Body of pancreas (tissue), 4 donors: ENCODE results near the gene SHISA4. TPM values are rescaled to one million over a fixed set of nuclear protein-coding genes. Genes with fewer than 3 reads are reported as not detected.

Experiments used
- ATAC-seq: fragments of 150-250 bp; one replicate; pipeline ENCODE4 v1.9.1; 2016
- DNase-seq, 4 donors: peaks; one replicate each; pipeline ENCODE4 v3.0.0-alpha.2; 2019
- H3K27ac ChIP-seq, 4 donors: fragments of 200-600 bp; sonication (generic); 1 replicate in 3 of 4; 2 replicates in 1 of 4; pipeline versions ENCODE4 v1.5.1 to v1.6.1; 2016 to 2019; ENCODE audit warnings: mild to moderate bottlenecking in 1 of 4, mixed read lengths in 1 of 4, moderate library complexity in 1 of 4
- H3K27me3 ChIP-seq, 2 donors: fragments of 200-600 bp; sonication (generic); one replicate each; pipeline ENCODE4 v1.6.0; 2016; ENCODE audit warnings: mild to moderate bottlenecking in 1 of 2
- H3K36me3 ChIP-seq, 2 donors: fragments of 200-600 bp; sonication (generic); replicated peaks in 1 of 2; 2 replicates each; pipeline ENCODE4 v1.5.1; 2016; ENCODE audit warnings: low read depth in 2 of 2; ENCODE audit not compliant: insufficient read depth in 1 of 2
- H3K4me1 ChIP-seq: fragments of 200-600 bp; sonication (generic); one replicate; pipeline ENCODE4 v1.6.0; 2016
- H3K4me3 ChIP-seq, 2 donors: fragments of 200-600 bp; sonication (generic); 1 replicate in 1 of 2; 2 replicates in 1 of 2; pipeline ENCODE4 v1.5.1; 2016 to 2019
- H3K9me3 ChIP-seq, 3 donors: fragments of 200-600 bp; sonication (generic); 1 replicate in 2 of 3; 2 replicates in 1 of 3; pipeline ENCODE4 v1.5.1; 2016
- CTCF ChIP-seq, 7 experiments: fragments of 450-650 bp in 4 of 7; fragments of 200-600 bp in 3 of 7; sonication (generic) in 3 of 7; IDR thresholded peaks; one replicate each; pipeline ENCODE4 v1.5.1; 2016 to 2019; ENCODE audit warnings: antibody characterized with exemption in 7 of 7
- POLR2A ChIP-seq, 3 donors: fragments of 450-650 bp; IDR thresholded peaks; one replicate each; pipeline ENCODE4 v1.6.1; 2016; ENCODE audit warnings: antibody characterized with exemption in 3 of 3, mild to moderate bottlenecking in 2 of 3
- WGBS, 2 donors: methylation state at CpG; one replicate each; pipeline ENCODE4 v1.1.5; 2017; 5-methylcytosine and 5-hydroxymethylcytosine counted together
- intact Hi-C: fragments of 100-400 bp; cut with DNase I; formaldehyde crosslinking; loops from one replicate; pipeline ENCODE4 v1.15.1; 2023
- total RNA-seq, 2 donors: library from RNA; depleted of rRNA; stranded (reverse); fragments of >200 nt; gene quantifications; one replicate each; pipeline ENCODE4 v1.1.0, GENCODE V29; 2016

The SHISA4 gene
- total RNA-seq, 2 donors from 2014 or later, result 4.6 to 8.3 TPM

GRCh38 chr1:201885531-201886075 is 3.1 kb upstream of the SHISA4 start:
- H3K4me3 ChIP-seq, result no peak overlapping the region
- no peak overlapping the region for H3K27ac ChIP-seq
- no peaks in the 10 kb centered on the region for H3K36me3 ChIP-seq
- whole genome bisulfite sequencing, 2 donors, result 68 to 81% methylated on average over 6 of the region's 6 CpGs
- H3K4me1 ChIP-seq, result peaks cover 26% of the 10 kb centered on the region
- no peak for DNase-seq
- no peak for TF ChIP-seq POLR2A (IDR thresholded peaks at IDR 0.05)
- no peak for TF ChIP-seq CTCF (IDR thresholded peaks at IDR 0.05)
- ATAC-seq, result no peak
- intact Hi-C loops, result no loop called here
- H3K9me3 ChIP-seq, result no peaks in the 10 kb centered on the region
- H3K27me3 ChIP-seq, result no peaks in the 10 kb centered on the region

- TF ChIP-seq CTCF (IDR thresholded peaks at IDR 0.05), result no peak
- no peak for TF ChIP-seq POLR2A (IDR thresholded peaks at IDR 0.05)
- intact Hi-C loops, result no loop called here
These were observed 2.4 kb upstream of the SHISA4 start for GRCh38 chr1:201886103-201886885.

GRCh38 chr1:201887116-201887866 is 1.4 kb upstream of the SHISA4 start:
- 62 to 72% methylated on average over 5 of the region's 5 CpGs for WGBS, 2 donors
- DNase-seq (no peak), ATAC-seq (no peak)
- Histone ChIP-seq H3K9me3 (no peaks in the 10 kb centered on the region), H3K36me3 (no peaks in the 10 kb centered on the region), H3K4me3 (no peak overlapping the region), H3K27me3 (no peaks in the 10 kb centered on the region), H3K27ac (no peak overlapping the region), H3K4me1 (peaks cover 26% of the 10 kb centered on the region)
- intact Hi-C loops, result no loop called here
- no peak for TF ChIP-seq POLR2A (IDR thresholded peaks at IDR 0.05)
- TF ChIP-seq CTCF (IDR thresholded peaks at IDR 0.05), result no peak

More at GRCh38 chr1:201886103-201886885, 2.4 kb upstream of the SHISA4 start:
- H3K4me1 ChIP-seq, result peaks cover 26% of the 10 kb centered on the region
- H3K27me3 ChIP-seq, result no peaks in the 10 kb centered on the region
- no peak for DNase-seq
- no peak overlapping the region for H3K27ac ChIP-seq
- no peak overlapping the region for H3K4me3 ChIP-seq
- ATAC-seq, result no peak
- no peaks in the 10 kb centered on the region for H3K9me3 ChIP-seq
- 79 to 80% methylated on average over 9 of the region's 9 CpGs for WGBS, 2 donors
- H3K36me3 ChIP-seq, result no peaks in the 10 kb centered on the region

- no peaks in the 10 kb centered on the region for H3K36me3 ChIP-seq
- peak overlapping the region; percentile 36 to 51 for H3K4me3 ChIP-seq
- 24 to 35% methylated on average over 17 to 32 of the region's 33 CpGs for WGBS, 2 donors
- intact Hi-C loops, result no loop called here
- peak; percentile 1 for ATAC-seq
- no peak for DNase-seq
- H3K4me1 ChIP-seq, result peaks cover 14% of the 10 kb centered on the region
- TF ChIP-seq CTCF (IDR thresholded peaks at IDR 0.05) (no peak), POLR2A (IDR thresholded peaks at IDR 0.05) (no peak)
- no peaks in the 10 kb centered on the region for H3K9me3 ChIP-seq
- peak overlapping the region; percentile 39 to 60 (median 48) for H3K27ac ChIP-seq
- no peaks in the 10 kb centered on the region for H3K27me3 ChIP-seq
These were observed 631 bp downstream of the SHISA4 start for GRCh38 chr1:201889090-201889968.
